HG03064 (cell line): ENCODE data around the gene LPCAT4.
"Not testable (repeated sequence)": the region's sequence is repeated elsewhere in the genome, so short reads cannot be mapped to it uniquely, and the experiment has no call there.

ENCODE experiments used
- ATAC-seq: cut with Tn5 transposase; IDR thresholded peaks from one replicate; pipeline ENCODE4 v1.9.1; 2021; ENCODE audit warnings: low read depth; ENCODE audit not compliant: unreplicated experiment

The LPCAT4 gene, protein sequence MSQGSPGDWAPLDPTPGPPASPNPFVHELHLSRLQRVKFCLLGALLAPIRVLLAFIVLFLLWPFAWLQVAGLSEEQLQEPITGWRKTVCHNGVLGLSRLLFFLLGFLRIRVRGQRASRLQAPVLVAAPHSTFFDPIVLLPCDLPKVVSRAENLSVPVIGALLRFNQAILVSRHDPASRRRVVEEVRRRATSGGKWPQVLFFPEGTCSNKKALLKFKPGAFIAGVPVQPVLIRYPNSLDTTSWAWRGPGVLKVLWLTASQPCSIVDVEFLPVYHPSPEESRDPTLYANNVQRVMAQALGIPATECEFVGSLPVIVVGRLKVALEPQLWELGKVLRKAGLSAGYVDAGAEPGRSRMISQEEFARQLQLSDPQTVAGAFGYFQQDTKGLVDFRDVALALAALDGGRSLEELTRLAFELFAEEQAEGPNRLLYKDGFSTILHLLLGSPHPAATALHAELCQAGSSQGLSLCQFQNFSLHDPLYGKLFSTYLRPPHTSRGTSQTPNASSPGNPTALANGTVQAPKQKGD

DNA sequence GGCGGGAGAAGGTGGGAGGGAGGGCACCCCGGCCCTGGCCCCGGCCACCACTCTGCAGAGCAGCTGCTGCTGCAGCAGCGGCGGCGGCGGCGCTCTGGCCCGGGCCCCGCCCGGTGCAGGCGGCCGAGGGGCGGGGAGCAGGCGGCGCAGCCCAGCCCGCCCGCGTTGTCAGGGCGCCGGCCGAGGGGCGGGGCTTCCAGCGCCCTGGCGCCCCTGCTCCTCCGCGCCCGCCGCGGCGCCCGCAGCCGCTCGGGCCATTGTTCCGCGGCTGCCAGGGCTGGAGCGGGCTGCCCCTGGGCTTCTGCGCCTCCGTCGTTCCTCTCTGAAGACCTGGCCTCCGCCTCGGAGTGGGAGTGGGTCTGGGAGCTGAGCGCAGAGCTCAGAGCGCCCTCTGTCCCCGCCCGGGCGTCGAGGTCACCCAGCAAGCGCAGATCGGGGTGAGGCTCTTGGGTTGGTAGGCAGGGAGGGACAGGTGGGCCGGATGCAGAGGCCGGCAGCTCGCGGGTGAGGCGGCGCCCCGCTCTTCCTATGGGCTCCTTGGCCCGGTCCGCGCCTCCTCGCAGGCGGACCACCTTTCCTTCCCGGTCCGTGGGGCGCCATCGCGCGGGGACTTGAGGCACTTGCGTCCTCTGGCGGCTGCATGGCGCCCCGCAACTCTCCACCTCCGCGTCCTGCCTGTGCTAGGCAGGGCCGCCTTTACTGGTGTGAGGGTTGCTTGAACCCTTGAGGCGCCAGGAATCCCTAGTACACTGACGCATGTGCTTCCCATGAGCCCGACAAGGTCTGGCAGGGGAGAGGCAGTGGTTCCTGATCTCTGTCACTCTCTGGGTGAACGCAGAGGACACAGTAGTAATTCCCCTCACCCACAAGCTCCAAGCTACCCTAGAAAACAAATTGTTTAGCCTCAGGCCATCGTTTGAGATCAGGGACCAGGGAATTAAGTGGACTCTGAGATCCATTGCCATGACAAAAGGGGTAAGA is at the start of gene LPCAT4:
Gene LPCAT4 (minus strand): TSS at position 96 of the 981 bp plus-strand sequence. CDS start 96 bp downstream, outside the sequence.
- ATAC-seq: peak; percentile 75

- ATAC-seq: not testable (repeated sequence)
Measured at GRCh38 chr15:34409511-34409910, 42.5 kb upstream of the LPCAT4 start.

DNA sequence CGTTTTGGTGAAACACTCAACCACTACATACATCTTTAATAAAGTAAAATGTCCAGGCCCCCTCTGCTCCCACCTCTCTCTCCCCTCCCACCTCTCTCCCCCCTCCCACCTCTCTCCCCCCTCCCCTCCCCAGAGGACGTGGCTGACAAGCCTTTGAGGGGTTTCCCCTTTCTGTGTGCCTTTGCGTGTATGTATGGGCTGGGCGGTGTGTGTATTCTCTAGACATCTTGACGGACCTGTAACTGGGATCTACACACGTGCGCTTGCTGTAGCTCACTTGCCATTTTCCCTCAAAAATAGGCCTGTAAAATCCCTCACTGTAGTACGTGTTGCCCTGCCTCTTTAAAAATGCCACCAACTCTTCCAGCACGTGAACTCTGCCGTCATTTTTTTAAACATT is 42.0 kb upstream of the LPCAT4 start:
- ATAC-seq: not testable (repeated sequence)

GRCh38 chr15:34403899-34404298 is 36.9 kb upstream of the LPCAT4 start:
- ATAC-seq: not testable (repeated sequence)

DNA sequence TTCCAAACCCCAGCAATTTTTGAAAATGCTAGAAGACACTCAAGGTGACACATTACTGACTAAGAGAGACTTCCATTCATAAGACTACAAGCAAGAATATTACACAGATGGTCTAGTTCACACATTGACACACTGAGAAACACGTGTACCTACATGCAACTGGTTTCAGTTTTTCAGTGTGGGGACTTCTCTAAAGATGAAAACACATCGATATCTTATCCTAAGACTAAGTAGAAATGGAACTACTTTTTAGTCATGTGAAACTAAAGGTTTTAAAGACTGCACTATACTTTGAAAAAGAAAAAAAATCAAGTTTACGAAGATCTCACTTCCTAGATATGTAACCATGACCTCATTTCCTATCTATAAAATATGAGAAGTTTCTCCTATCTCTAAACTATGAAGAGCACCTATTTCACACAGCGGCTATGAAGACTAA is 36.2 kb upstream of the LPCAT4 start:
- peak; percentile 65 for ATAC-seq

DNA sequence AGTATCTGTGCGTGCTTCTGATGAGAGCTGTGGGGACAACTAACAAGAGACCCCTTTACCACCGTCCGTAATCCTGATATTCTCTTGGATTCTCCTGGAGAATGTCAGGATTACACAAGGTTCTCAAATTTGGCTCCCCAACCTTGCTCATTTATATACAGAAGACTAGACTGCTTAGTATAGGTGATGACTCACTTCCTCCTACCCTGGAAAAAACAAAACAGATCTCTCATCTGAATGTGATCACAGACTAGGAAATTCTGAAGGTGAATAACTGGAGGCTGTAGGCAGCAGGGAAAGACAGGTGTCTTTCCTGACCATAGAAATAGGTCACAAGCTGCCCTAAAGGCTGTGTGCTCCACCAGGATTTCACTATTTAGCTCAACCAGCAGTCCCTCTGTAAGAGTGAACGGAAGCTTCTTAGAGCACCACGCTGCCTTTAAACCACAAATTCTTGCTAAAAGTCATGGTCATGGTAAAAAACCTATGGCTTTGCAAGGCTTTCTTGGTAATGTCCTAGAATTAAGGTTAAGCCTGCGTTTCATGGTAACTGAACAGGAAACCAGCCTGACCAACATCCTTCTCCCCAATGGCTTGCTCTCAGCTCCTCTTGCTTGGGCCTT is 30.8 kb upstream of the LPCAT4 start:
- not testable (repeated sequence) for ATAC-seq

DNA sequence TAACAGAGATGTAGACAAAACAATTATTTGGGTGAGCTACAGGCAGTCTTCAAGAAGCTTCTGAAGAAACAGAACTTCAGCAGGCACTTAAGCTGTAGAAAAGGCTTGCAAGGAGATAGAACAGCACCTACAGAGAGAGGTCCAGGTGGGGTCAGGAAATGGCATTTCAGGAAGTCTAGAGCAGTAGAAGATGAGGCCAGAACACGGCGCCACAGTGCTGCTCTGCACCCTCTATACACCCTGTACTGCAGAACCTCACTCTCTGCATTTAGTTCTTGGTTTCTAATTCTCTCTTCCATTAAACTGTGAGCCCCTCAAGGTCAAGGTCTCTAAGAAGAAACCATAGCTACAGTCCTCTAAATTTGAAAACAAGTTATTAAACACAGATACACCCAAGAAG is 26.0 kb upstream of the LPCAT4 start:
- ATAC-seq: not testable (repeated sequence)

- not testable (repeated sequence) for ATAC-seq
Measured at GRCh38 chr15:34389594-34390086, 22.6 kb upstream of the LPCAT4 start.

GRCh38 chr15:34381829-34382521 is 15.0 kb upstream of the LPCAT4 start:
- not testable (repeated sequence) for ATAC-seq

DNA sequence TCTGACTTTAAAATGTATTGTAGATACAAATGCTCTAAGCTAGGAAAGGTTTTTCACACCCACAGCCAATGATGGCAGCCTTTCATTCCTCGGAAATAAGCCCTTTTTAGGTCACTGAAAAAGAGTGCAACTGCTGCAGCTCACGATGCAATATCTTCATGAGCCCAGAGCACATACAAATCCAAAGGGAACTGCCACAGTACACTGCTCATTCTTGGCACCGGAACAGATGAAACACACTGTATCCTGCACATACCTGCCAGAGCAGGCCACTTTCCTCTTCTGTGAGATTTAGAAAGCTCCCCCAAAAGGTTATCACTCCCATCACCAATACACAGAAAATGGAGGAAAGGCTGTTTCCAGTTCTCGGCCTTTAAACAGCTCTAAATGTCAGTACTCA is 13.5 kb upstream of the LPCAT4 start:
- ATAC-seq: not testable (repeated sequence)

DNA sequence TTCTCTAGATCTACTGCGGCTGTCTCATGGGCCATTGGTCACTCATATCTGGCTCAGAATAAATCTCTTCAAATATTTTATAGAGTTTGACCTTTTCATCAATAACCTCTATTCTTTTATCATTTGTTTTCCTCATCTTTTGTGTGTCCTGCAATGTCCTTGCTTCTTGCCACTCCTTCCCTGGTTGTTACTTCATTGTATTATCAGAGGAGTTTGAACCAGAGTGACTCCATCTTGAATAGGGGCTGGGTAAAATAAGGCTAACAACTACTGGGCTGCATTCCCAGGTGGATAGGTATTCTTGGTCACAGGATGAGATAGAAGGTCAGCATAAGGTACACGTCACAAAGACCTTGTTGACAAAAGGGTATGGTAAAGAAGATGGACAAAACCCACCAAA is 9.9 kb upstream of the LPCAT4 start:
- ATAC-seq: no peak

DNA sequence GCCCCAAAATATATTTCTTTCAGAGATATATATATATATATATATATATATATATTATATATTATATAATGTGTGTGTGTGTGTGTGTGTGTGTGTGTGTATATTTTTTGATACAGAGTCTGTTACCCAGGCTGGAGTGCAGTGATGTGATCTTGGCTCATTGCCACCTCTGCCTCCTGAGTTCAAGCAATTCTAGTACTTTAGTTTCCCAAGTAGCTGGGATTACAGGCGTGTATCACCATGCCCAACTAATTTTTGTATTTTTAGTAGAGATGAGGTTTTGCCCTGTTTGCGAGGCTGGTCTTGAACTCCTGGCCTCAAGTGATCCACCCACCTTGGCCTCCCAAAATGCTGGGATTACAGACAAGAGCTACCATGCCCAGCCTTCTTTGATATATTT is 8.5 kb upstream of the LPCAT4 start:
- ATAC-seq: not testable (repeated sequence)

DNA sequence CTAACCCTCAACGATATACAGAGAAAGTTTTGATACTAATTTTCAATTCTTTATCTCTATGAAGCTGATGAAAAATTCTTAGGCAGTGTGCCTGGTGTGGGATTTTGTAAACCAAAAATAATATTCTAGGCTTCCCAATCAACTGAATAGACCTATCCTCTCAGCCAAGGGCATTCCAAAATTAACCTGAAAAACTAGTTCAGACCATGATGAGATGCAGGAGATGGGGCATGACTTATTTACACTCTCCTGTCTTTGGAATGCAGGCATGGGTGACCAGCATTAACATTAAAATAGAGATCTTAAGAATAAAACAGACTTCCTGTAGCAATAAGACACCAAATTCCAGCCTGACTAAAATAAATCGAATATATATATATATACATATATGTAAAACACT is 7.8 kb upstream of the LPCAT4 start:
- no peak for ATAC-seq

GRCh38 chr15:34373951-34374350 is 7.0 kb upstream of the LPCAT4 start:
- no peak for ATAC-seq

DNA sequence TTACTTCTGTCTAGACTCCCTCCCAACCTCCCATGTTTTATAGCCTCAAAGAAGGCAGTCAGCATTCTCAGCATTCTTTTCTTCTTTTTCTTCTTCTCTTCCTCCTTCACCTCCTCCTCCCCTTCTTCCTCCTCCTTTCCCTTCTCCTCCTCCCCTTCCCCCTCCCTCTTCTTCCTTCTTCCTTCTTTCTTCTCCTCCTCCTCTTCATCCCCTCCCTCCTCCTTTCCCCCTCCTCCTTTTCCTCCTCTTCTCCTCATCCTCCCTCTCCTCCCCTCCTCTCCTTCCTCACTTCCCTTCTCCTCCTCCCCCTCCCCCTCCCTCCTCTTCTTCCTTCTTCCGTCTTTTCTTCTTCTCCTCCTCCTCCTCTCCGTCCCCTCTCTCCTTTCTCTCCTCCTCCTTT is 3.6 kb upstream of the LPCAT4 start:
- ATAC-seq: no peak

- no peak for ATAC-seq
Measured at GRCh38 chr15:34370129-34370528, 3.1 kb upstream of the LPCAT4 start.

GRCh38 chr15:34366271-34367065 is 528 bp downstream of the LPCAT4 start:
- ATAC-seq: no peak

DNA sequence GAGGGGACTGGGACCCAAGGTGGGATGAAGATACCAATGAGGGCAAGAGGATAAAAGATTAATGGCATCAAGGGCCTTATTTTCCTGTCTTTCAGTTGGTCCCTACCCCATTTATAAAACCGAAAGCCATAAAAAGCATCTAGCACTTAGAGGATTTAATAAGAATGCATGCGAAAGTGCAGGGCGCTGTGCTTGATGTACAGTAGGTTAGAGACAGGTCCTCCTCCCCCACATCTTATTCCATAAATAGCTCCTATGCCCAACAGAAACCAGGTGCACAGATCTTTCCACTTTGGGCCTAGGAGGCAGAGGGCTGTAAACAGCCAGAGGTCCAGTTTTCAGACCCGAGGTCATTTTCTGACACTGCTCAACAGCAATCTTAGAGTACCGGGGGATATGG is 1.2 kb downstream of the LPCAT4 start:
- no peak for ATAC-seq
